Anterior cingulate cortex (tissue), 58 donors: ENCODE data around the gene SLC20A1.

ENCODE experiments used
- DNase-seq, 58 donors: peaks; one replicate each; lab custom pipeline; 2025; lab: John Stamatoyannopoulos, UW

The SLC20A1 gene

GRCh38 chr2:112623913-112624777 lies 21.6 kb upstream of the SLC20A1 start:
- DNase-seq: no peak

- no peak for DNase-seq
Observed at GRCh38 chr2:112625474-112626114, 20.1 kb upstream of the SLC20A1 start.

- DNase-seq: peak in 57 of 58 donors; percentile 18 to 88 (median 65)
Observed at GRCh38 chr2:112626604-112627059, 19.1 kb upstream of the SLC20A1 start.

- DNase-seq: peak in 20 of 58 donors; percentile 5 to 76 (median 16)
Observed at GRCh38 chr2:112627060-112628040, 18.4 kb upstream of the SLC20A1 start.

GRCh38 chr2:112629224-112629623 lies 16.5 kb upstream of the SLC20A1 start:
- DNase-seq: no peak

- DNase-seq: no peak
Observed at GRCh38 chr2:112629823-112630222, 15.9 kb upstream of the SLC20A1 start.

GRCh38 chr2:112630268-112630667 lies 15.5 kb upstream of the SLC20A1 start:
- no peak for DNase-seq

GRCh38 chr2:112633708-112634107 lies 12.0 kb upstream of the SLC20A1 start:
- no peak for DNase-seq

- DNase-seq: no peak
Observed at GRCh38 chr2:112634153-112634873, 11.4 kb upstream of the SLC20A1 start.

GRCh38 chr2:112634874-112635157 lies 10.9 kb upstream of the SLC20A1 start:
- no peak for DNase-seq

- no peak for DNase-seq
Observed at GRCh38 chr2:112636605-112637288, 9.0 kb upstream of the SLC20A1 start.

- no peak for DNase-seq
Observed at GRCh38 chr2:112637289-112637660, 8.5 kb upstream of the SLC20A1 start.

- DNase-seq: no peak
Observed at GRCh38 chr2:112639936-112640335, 5.8 kb upstream of the SLC20A1 start.

GRCh38 chr2:112640467-112640799 lies 5.3 kb upstream of the SLC20A1 start:
- DNase-seq: no peak

- DNase-seq: no peak
Observed at GRCh38 chr2:112640800-112641675, 4.7 kb upstream of the SLC20A1 start.

GRCh38 chr2:112641701-112642100 lies 4.0 kb upstream of the SLC20A1 start:
- peak in 1 of 58 donors; percentile 9 for DNase-seq

GRCh38 chr2:112642561-112642960 lies 3.2 kb upstream of the SLC20A1 start:
- no peak for DNase-seq

GRCh38 chr2:112642966-112643365 lies 2.8 kb upstream of the SLC20A1 start:
- DNase-seq: no peak

- no peak for DNase-seq
Observed at GRCh38 chr2:112643488-112643887, 2.3 kb upstream of the SLC20A1 start.
